GM12872 (cell line): ENCODE results near the gene STK32C.

Source experiments
- CTCF ChIP-seq: IDR thresholded peaks from 3 replicates; pipeline ENCODE4 v1.5.1; 2011; ENCODE audit warnings: low read depth, mild to moderate bottlenecking, low read length, moderate library complexity; ENCODE audit not compliant: insufficient read depth

STK32C gene

GRCh38 chr10:132240581-132240980 lies 67.2 kb downstream of the STK32C start:
- TF ChIP-seq CTCF: no peak

GRCh38 chr10:132240156-132240555 lies 67.6 kb downstream of the STK32C start:
- TF ChIP-seq CTCF: no peak

GRCh38 chr10:132239126-132240031 lies 68.4 kb downstream of the STK32C start:
- no peak for TF ChIP-seq CTCF

GRCh38 chr10:132238371-132239125 lies 69.2 kb downstream of the STK32C start:
- no peak for TF ChIP-seq CTCF

- TF ChIP-seq CTCF: no peak
Measured at GRCh38 chr10:132237871-132238270, 69.9 kb downstream of the STK32C start.

GRCh38 chr10:132237396-132237795 lies 70.4 kb downstream of the STK32C start:
- TF ChIP-seq CTCF: no peak

- TF ChIP-seq CTCF: no peak
Measured at GRCh38 chr10:132236881-132237280, 70.9 kb downstream of the STK32C start.
